ENCODE data around the gene XPC. TPM values are rescaled to one million over a fixed set of nuclear protein-coding genes. Genes with fewer than 3 reads are reported as not detected.

XPC gene
- total RNA-seq, 1 experiment from 2014 or later: 15.1 TPM

DNA sequence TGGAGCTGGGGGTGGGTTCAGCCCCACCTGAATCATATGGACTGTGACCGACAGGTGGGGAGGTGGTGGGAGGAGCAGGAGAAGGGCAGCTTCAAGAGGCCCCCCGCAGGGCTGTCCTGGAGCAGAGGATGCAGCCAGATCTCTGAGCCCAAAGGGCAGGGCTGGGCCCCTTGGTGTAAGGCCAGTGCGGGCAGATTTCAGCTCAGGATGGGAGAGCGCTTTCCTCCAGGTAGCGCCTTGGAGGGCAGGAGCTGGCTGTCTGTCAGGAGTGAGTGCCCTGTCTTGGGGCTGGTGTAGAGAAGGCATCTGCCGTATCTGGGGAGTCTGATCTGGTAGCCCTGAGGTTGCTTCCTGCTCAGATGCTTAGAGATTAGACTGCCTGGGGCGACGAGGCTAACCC lies 46.3 kb downstream of the XPC start:
- H3K27ac ChIP-seq (ENCODE audit: low read length): no peak overlapping the region
- BruUV-seq (replicated peaks): no TSS peak
- TF ChIP-seq, protein P1, sequence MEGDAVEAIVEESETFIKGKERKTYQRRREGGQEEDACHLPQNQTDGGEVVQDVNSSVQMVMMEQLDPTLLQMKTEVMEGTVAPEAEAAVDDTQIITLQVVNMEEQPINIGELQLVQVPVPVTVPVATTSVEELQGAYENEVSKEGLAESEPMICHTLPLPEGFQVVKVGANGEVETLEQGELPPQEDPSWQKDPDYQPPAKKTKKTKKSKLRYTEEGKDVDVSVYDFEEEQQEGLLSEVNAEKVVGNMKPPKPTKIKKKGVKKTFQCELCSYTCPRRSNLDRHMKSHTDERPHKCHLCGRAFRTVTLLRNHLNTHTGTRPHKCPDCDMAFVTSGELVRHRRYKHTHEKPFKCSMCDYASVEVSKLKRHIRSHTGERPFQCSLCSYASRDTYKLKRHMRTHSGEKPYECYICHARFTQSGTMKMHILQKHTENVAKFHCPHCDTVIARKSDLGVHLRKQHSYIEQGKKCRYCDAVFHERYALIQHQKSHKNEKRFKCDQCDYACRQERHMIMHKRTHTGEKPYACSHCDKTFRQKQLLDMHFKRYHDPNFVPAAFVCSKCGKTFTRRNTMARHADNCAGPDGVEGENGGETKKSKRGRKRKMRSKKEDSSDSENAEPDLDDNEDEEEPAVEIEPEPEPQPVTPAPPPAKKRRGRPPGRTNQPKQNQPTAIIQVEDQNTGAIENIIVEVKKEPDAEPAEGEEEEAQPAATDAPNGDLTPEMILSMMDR (IDR thresholded peaks at IDR 0.05): no peak
- TF ChIP-seq, protein P2, sequence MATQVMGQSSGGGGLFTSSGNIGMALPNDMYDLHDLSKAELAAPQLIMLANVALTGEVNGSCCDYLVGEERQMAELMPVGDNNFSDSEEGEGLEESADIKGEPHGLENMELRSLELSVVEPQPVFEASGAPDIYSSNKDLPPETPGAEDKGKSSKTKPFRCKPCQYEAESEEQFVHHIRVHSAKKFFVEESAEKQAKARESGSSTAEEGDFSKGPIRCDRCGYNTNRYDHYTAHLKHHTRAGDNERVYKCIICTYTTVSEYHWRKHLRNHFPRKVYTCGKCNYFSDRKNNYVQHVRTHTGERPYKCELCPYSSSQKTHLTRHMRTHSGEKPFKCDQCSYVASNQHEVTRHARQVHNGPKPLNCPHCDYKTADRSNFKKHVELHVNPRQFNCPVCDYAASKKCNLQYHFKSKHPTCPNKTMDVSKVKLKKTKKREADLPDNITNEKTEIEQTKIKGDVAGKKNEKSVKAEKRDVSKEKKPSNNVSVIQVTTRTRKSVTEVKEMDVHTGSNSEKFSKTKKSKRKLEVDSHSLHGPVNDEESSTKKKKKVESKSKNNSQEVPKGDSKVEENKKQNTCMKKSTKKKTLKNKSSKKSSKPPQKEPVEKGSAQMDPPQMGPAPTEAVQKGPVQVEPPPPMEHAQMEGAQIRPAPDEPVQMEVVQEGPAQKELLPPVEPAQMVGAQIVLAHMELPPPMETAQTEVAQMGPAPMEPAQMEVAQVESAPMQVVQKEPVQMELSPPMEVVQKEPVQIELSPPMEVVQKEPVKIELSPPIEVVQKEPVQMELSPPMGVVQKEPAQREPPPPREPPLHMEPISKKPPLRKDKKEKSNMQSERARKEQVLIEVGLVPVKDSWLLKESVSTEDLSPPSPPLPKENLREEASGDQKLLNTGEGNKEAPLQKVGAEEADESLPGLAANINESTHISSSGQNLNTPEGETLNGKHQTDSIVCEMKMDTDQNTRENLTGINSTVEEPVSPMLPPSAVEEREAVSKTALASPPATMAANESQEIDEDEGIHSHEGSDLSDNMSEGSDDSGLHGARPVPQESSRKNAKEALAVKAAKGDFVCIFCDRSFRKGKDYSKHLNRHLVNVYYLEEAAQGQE (IDR thresholded peaks at IDR 0.05; ENCODE audit: insufficient read depth in 1 of 2, low read depth in 2 of 2, low read length in 1 of 2): no peak
- TF ChIP-seq SIN3A (IDR thresholded peaks at IDR 0.05; ENCODE audit: borderline replicate concordance, insufficient read depth, low read depth, low read length): no peak
- TF ChIP-seq POLR2AphosphoS5 (IDR thresholded peaks at IDR 0.05; ENCODE audit: low read depth, low read length): no peak
- TF ChIP-seq TCF7L2 (IDR thresholded peaks at IDR 0.05; ENCODE audit: low read depth, low read length): no peak
- peaks cover 11% of the 10 kb centered on the region for H3K36me3 ChIP-seq (ENCODE audit: control insufficient read depth, insufficient read depth, low read length)
- intact Hi-C loops (cut with micrococcal nuclease; ENCODE audit: unreplicated experiment) (no loop called here), in situ Hi-C loops (cut with HindIII; ENCODE audit: low pct_unique_long_range_greater_than_20kb, low sequenced_read_pairs) (no loop called here)
- H3K27me3 ChIP-seq (ENCODE audit: control insufficient read depth, insufficient read depth, low read length): no peaks in the 10 kb centered on the region
- DNase-seq (ENCODE audit: low read depth, low spot score): no peak
- POLR2A ChIA-PET: no interaction called here
- CTCF ChIA-PET: no interaction called here
- no peaks in the 10 kb centered on the region for H3K4me1 ChIP-seq (ENCODE audit: control insufficient read depth, insufficient read depth, low read length)
- no peaks in the 10 kb centered on the region for H3K9me3 ChIP-seq (ENCODE audit: control insufficient read depth, insufficient read depth, low read depth, low read length)
- H3K4me3 ChIP-seq (ENCODE audit: low read depth in 2 of 2, low read length in 2 of 2): no peak overlapping the region
- ATAC-seq: no peak

DNA sequence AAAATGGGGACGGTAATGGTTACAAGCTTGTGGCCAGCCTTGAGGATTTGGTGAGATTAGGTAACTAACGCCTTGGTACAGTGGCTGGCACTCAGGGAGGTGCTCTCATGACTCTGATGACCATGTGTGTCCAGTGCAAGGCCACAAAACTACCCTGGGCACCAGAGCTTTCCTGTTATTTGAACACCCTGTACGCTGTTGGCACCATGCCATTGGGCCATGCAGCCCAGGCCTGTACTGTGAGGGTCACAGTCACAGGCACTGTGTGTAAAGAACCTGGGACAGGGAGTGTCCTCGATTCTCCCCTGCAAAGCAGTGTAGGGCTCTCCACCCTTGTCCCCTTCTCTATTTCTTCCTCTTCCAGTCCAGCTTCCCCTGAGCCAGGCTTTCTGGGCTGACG lies 47.3 kb downstream of the XPC start:
- ChIA-PET CTCF (no interaction called here), POLR2A (no interaction called here)
- Histone ChIP-seq H3K36me3 (ENCODE audit: control insufficient read depth, insufficient read depth, low read length) (peaks cover 11% of the 10 kb centered on the region), H3K27me3 (ENCODE audit: control insufficient read depth, insufficient read depth, low read length) (no peaks in the 10 kb centered on the region), H3K4me1 (ENCODE audit: control insufficient read depth, insufficient read depth, low read length) (peaks cover 8% of the 10 kb centered on the region), H3K27ac (ENCODE audit: low read length) (no peak overlapping the region), H3K9me3 (ENCODE audit: control insufficient read depth, insufficient read depth, low read depth, low read length) (no peaks in the 10 kb centered on the region), H3K4me3 (ENCODE audit: low read depth in 2 of 2, low read length in 2 of 2) (no peak overlapping the region)
- ATAC-seq (no peak), DNase-seq (ENCODE audit: low read depth, low spot score) (no peak)
- in situ Hi-C loops (cut with HindIII; ENCODE audit: low pct_unique_long_range_greater_than_20kb, low sequenced_read_pairs) (no loop called here), intact Hi-C loops (cut with micrococcal nuclease; ENCODE audit: unreplicated experiment) (no loop called here)
- TF ChIP-seq, protein P2 (IDR thresholded peaks at IDR 0.05; ENCODE audit: insufficient read depth in 1 of 2, low read depth in 2 of 2, low read length in 1 of 2): no peak
- TF ChIP-seq SIN3A (IDR thresholded peaks at IDR 0.05; ENCODE audit: borderline replicate concordance, insufficient read depth, low read depth, low read length): no peak
- TF ChIP-seq TCF7L2 (IDR thresholded peaks at IDR 0.05; ENCODE audit: low read depth, low read length): no peak
- TF ChIP-seq POLR2AphosphoS5 (IDR thresholded peaks at IDR 0.05; ENCODE audit: low read depth, low read length): no peak
- TF ChIP-seq, protein P1 (IDR thresholded peaks at IDR 0.05): no peak
- BruUV-seq (replicated peaks): no TSS peak
